HG02571 (cell line): ENCODE data around the gene KCNC4.

Source experiments
- ATAC-seq: cut with Tn5 transposase; IDR thresholded peaks from one replicate; pipeline ENCODE4 v1.9.1; 2021; ENCODE audit warnings: mild to moderate bottlenecking, moderate library complexity; ENCODE audit not compliant: unreplicated experiment

Gene KCNC4

DNA sequence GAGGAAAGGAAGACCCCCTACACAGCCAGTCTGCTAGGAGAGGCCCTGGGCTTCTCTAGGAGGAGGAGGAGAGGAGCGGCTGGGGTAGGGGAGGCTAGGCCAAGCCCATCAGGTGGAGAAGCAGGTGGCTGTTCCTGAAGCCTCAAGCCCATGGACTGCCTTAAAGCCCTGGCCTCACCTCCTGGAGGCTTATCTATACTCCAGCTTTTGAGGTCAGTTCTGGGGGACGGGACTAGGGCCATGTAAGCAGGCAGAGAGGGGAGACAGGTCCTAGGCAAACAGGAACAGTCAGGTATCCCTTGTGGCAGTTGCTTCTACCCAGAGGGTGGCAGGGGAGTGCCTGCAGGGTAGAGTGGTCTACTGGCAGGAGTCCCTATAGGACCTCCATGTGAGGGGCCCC lies 40.6 kb downstream of the KCNC4 start:
- ATAC-seq, result no peak

GRCh38 chr1:110253213-110253612 lies 43.1 kb downstream of the KCNC4 start:
- no peak for ATAC-seq

DNA sequence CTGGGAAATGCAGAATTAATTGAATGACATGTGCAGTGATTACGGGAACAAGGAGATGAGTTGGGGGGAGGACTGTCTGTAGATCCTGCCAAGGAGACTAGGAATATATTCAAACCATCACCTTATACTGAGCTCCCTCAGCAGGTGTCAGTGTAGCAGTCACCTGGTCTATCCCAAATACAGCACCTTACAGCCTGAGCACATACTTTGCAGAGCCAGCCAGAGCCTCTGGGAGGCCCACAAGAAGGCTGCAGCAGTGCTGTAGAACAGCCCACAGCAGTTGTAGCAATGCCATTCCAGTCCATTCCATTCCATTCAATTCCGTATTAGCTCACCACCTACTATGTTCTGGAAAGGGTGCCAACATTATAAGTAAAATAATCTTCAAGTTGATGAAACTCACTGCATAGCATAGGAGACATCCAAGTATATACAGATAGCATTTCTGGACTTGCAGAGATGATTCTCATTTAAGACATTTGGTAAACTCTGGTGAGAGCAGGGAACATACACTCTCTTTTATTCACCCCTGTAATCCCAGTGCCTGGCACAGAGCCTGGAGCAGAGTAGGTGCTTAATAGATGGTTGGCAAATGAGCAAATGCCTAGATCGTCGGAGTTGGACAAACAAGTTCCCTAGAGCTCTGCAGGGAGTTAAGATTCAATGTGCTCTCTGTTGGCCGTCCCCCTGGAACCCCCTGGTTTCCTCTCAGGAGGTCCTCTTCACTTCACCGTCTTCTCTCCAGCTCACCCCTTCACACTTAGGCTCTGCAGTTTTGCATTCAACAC lies 44.7 kb downstream of the KCNC4 start:
- ATAC-seq, result no peak

- no peak for ATAC-seq
Measured at GRCh38 chr1:110255392-110255787, 45.3 kb downstream of the KCNC4 start.

DNA sequence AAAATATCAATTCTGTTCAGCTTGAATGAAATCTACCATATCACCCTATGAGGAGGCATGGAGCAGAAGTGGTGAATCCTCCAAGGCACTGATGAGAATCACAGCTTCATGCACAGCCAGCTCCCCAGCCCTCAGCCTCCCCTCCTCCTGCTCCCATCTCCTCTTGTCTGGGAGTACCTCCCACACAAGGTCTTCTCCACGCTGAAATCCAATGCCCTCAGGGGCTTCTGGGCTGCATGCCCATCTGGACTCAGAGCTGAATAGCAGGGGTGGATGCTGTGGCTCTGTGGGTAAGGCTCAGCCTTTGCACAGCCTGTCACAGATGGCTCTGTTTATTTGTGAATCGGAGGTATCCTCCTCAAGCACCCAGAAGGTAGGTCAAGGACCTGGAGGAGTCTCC lies 48.6 kb downstream of the KCNC4 start:
- no peak for ATAC-seq

DNA sequence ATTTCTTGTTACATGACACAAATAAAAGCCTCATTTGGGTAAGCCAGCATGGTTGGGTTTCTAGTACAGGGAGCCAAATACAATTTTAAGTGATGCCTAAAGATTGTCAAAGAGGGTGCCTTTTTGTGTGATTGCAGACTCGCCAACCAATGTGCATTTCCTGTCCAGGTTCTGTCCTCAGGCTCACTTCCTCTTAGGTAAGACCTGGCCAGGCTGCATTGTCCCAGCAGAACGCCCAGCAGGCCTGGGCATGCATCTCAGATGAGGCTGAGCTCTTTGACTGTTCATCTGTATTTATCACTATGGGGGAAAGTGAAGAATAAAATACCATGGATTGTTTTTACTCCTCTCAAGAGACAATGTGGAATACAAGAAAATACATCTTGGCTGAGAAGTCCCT lies 49.7 kb downstream of the KCNC4 start:
- ATAC-seq, result no peak
